Thyroid gland (tissue), 4 donors: ENCODE measurements around the gene TFAP2C. TPM values are rescaled to one million over a fixed set of nuclear protein-coding genes. Genes with fewer than 3 reads are reported as not detected.
A peak's percentile ranks its signal among the peaks of the same experiment; 100 is the strongest.

ENCODE experiments used
- DNase-seq, 2 donors: peaks; one replicate each; pipeline ENCODE4 v3.0.0-alpha.2; 2019
- H3K27ac ChIP-seq, 3 donors: fragments of 200-600 bp; sonication (generic); 1 replicate in 2 of 3; 2 replicates in 1 of 3; pipeline ENCODE4 v1.5.1; 2016 to 2019; ENCODE audit warnings: mild to moderate bottlenecking in 1 of 3, moderate library complexity in 1 of 3
- H3K27me3 ChIP-seq: fragments of 200-600 bp; sonication (generic); one replicate; pipeline ENCODE4 v1.5.1; 2019
- H3K36me3 ChIP-seq, 2 donors: fragments of 200-600 bp; sonication (generic); one replicate each; pipeline ENCODE4 v1.5.1; 2016 to 2019
- H3K4me1 ChIP-seq, 2 donors: fragments of 200-600 bp; sonication (generic); one replicate each; pipeline ENCODE4 v1.5.1; 2017 to 2019
- H3K4me3 ChIP-seq, 3 donors: fragments of 200-600 bp; sonication (generic); replicated peaks in 1 of 3; 1 replicate in 2 of 3; 2 replicates in 1 of 3; pipeline ENCODE4 v1.5.1; 2016; ENCODE audit warnings: mild to moderate bottlenecking in 1 of 3
- H3K9me3 ChIP-seq: fragments of 200-600 bp; sonication (generic); one replicate; pipeline ENCODE4 v1.5.1; 2017
- CTCF ChIP-seq, 6 experiments: fragments of 200-600 bp in 3 of 6; fragments of 450-650 bp in 3 of 6; sonication (generic) in 3 of 6; IDR thresholded peaks; one replicate each; pipeline ENCODE4 v1.5.1; 2016 to 2019; ENCODE audit warnings: antibody characterized with exemption in 6 of 6, mild to moderate bottlenecking in 2 of 6, inconsistent platforms in 1 of 6, moderate library complexity in 1 of 6
- POLR2A ChIP-seq, 2 donors: fragments of 450-650 bp; IDR thresholded peaks; one replicate each; pipeline ENCODE4 v1.6.1; 2017; ENCODE audit warnings: antibody characterized with exemption in 2 of 2, mild to moderate bottlenecking in 2 of 2, moderate library complexity in 1 of 2
- whole genome bisulfite sequencing, 2 donors: methylation state at CpG; one replicate each; pipeline ENCODE4 v1.1.5; 2017; 5-methylcytosine and 5-hydroxymethylcytosine counted together
- intact Hi-C: fragments of 100-400 bp; cut with DNase I; formaldehyde crosslinking; loops from one replicate; pipeline ENCODE4 v1.15.1; 2023
- total RNA-seq, 4 donors: library from RNA; depleted of rRNA; stranded (reverse); fragments of >200 nt; gene quantifications; one replicate each; pipeline ENCODE4 v1.2.3, GENCODE V29; 2016

TFAP2C gene
- total RNA-seq, 4 donors from 2014 or later: 3.2 to 6.9 (median 5.2) TPM

GRCh38 chr20:56628015-56628872 is 862 bp upstream of the TFAP2C start:
- H3K27ac ChIP-seq: no peak overlapping the region
- 6 to 14% methylated on average over 14 to 25 of the region's 48 CpGs for WGBS, 2 donors
- intact Hi-C loops: no loop called here
- TF ChIP-seq CTCF (IDR thresholded peaks at IDR 0.05) (no peak), POLR2A (IDR thresholded peaks at IDR 0.05) (no peak)
- peak overlapping the region in 1 of 3 donors; percentile 49 for H3K4me3 ChIP-seq
- H3K4me1 ChIP-seq: peaks cover 29 to 51% of the 10 kb centered on the region in 2 donors
- no peaks in the 10 kb centered on the region for H3K36me3 ChIP-seq
- peaks cover 26% of the 10 kb centered on the region for H3K27me3 ChIP-seq
- DNase-seq: peak; percentile 55 to 60
- H3K9me3 ChIP-seq: no peaks in the 10 kb centered on the region

GRCh38 chr20:56629464-56630085 is 469 bp downstream of the TFAP2C start:
- Histone ChIP-seq H3K27ac (peak overlapping the region in 2 of 3 donors; percentile 55 to 59), H3K4me3 (peak overlapping the region in 2 of 3 donors; percentile 19 to 49), H3K36me3 (no peaks in the 10 kb centered on the region), H3K9me3 (no peaks in the 10 kb centered on the region), H3K27me3 (peaks cover 26% of the 10 kb centered on the region), H3K4me1 (peaks cover 30 to 54% of the 10 kb centered on the region in 2 donors)
- intact Hi-C loops: no loop called here
- TF ChIP-seq POLR2A (IDR thresholded peaks at IDR 0.05) (no peak), CTCF (IDR thresholded peaks at IDR 0.05) (no peak)
- 2 to 3% methylated on average over 31 to 34 of the region's 39 CpGs for WGBS, 2 donors
- DNase-seq: no peak

- Histone ChIP-seq H3K27me3 (peaks cover 26% of the 10 kb centered on the region), H3K4me3 (peak overlapping the region in 2 of 3 donors; percentile 19 to 49), H3K36me3 (no peaks in the 10 kb centered on the region), H3K4me1 (peaks cover 35 to 59% of the 10 kb centered on the region in 2 donors), H3K27ac (peak overlapping the region in 2 of 3 donors; percentile 55 to 59), H3K9me3 (no peaks in the 10 kb centered on the region)
- TF ChIP-seq POLR2A (IDR thresholded peaks at IDR 0.05) (peak in 1 of 2 donors; percentile 52), CTCF (IDR thresholded peaks at IDR 0.05) (peak in 5 of 6 experiments; percentile 10 to 64 (median 45))
- intact Hi-C loops: no loop called here
- peak; percentile 80 to 81 for DNase-seq
- WGBS, 2 donors: 0 to 2% methylated on average over 24 to 31 of the region's 38 CpGs
Measured at GRCh38 chr20:56630086-56630493, 984 bp downstream of the TFAP2C start.

GRCh38 chr20:56630506-56631317 is 1.6 kb downstream of the TFAP2C start:
- peak overlapping the region in 2 of 3 donors; percentile 55 to 59 for H3K27ac ChIP-seq
- DNase-seq: peak; percentile 17 to 21
- H3K9me3 ChIP-seq: no peaks in the 10 kb centered on the region
- intact Hi-C loops: no loop called here
- H3K4me1 ChIP-seq: peaks cover 38 to 63% of the 10 kb centered on the region in 2 donors
- no peak for TF ChIP-seq POLR2A (IDR thresholded peaks at IDR 0.05)
- TF ChIP-seq CTCF (IDR thresholded peaks at IDR 0.05): peak in 1 of 6 experiments; percentile 1
- WGBS, 2 donors: 17 to 27% methylated on average over 38 to 43 of the region's 82 CpGs
- peaks cover 24% of the 10 kb centered on the region for H3K27me3 ChIP-seq
- peak overlapping the region in 1 of 3 donors; percentile 49 for H3K4me3 ChIP-seq
- H3K36me3 ChIP-seq: no peaks in the 10 kb centered on the region
